ENCODE data around the gene RELN. TPM values are rescaled to one million over a fixed set of nuclear protein-coding genes. Genes with fewer than 3 reads are reported as not detected.

Gene RELN
- total RNA-seq, 6 donors from 2014 or later: 1.1 to 3.6 (median 2.6) TPM; not detected in 1

GRCh38 chr7:103870664-103871063 is 118.8 kb downstream of the RELN start:
- Histone ChIP-seq H3K27ac (no peak overlapping the region), H3K4me3 (no peak overlapping the region), H3K27me3 (no peaks in the 10 kb centered on the region), H3K36me3 (no peaks in the 10 kb centered on the region), H3K9me3 (no peaks in the 10 kb centered on the region), H3K4me1 (no peaks in the 10 kb centered on the region)
- TF ChIP-seq POLR2AphosphoS5 (IDR thresholded peaks at IDR 0.05): no peak
- TF ChIP-seq POLR2A (IDR thresholded peaks at IDR 0.05): no peak
- TF ChIP-seq EP300 (IDR thresholded peaks at IDR 0.05): no peak
- TF ChIP-seq CTCF (IDR thresholded peaks at IDR 0.05): no peak
- DNase-seq: no peak
- ATAC-seq (ENCODE audit: low FRiP score in 2 of 2): no peak
- WGBS, 2 donors: 59 to 80% methylated on average over 3 of the region's 3 CpGs

DNA sequence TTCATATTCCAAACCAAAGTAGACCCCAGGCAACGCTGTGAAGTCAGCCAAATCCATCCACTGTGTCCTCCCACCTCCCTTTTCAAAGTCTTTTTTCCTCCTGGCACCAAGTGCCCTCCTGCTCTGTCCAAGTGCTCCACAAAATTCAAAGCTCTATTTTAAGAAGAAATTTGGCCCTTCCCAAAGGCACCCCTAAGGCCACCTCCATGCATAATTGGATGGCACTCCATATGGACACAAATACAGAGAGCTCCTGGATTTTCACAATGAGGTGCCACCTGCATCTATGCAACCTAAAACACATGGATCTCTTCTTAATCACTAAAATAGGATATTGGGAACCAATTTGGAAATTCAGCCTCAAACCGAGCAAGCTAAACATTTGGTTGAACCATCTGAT is 121.6 kb downstream of the RELN start:
- no peak for DNase-seq
- H3K27me3 ChIP-seq: no peaks in the 10 kb centered on the region
- no peak overlapping the region for H3K4me3 ChIP-seq
- H3K4me1 ChIP-seq: no peaks in the 10 kb centered on the region
- ATAC-seq (ENCODE audit: low FRiP score in 2 of 2): no peak
- no peak overlapping the region for H3K27ac ChIP-seq
- 76 to 77% methylated on average over 2 of the region's 2 CpGs for WGBS, 2 donors
- H3K9me3 ChIP-seq: no peaks in the 10 kb centered on the region
- H3K36me3 ChIP-seq: no peaks in the 10 kb centered on the region
- TF ChIP-seq POLR2AphosphoS5 (IDR thresholded peaks at IDR 0.05): no peak
- TF ChIP-seq EP300 (IDR thresholded peaks at IDR 0.05): no peak
- TF ChIP-seq POLR2A (IDR thresholded peaks at IDR 0.05): no peak
- TF ChIP-seq CTCF (IDR thresholded peaks at IDR 0.05): no peak

DNA sequence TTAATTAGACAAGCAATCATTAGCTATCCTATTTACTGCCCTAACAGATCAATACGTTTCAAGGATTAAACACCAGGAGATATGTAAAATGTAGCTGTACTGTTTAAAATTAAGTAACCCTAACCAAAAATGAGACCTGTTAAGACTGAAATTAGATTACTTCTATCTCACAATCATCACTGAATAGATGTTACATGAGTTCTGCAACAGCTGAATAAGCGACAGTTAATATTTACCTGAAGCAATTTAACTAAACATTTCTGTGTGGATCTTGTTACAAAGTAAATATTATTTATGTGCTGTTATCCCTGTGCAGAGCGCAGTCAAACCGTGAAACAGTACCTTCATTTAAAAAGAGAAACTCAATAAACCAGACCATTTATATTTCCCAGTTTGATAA is 122.5 kb downstream of the RELN start:
- Histone ChIP-seq H3K36me3 (no peaks in the 10 kb centered on the region), H3K27me3 (no peaks in the 10 kb centered on the region), H3K27ac (no peak overlapping the region), H3K9me3 (no peaks in the 10 kb centered on the region), H3K4me3 (no peak overlapping the region), H3K4me1 (no peaks in the 10 kb centered on the region)
- TF ChIP-seq POLR2A (IDR thresholded peaks at IDR 0.05) (no peak), POLR2AphosphoS5 (IDR thresholded peaks at IDR 0.05) (no peak), CTCF (IDR thresholded peaks at IDR 0.05) (no peak), EP300 (IDR thresholded peaks at IDR 0.05) (no peak)
- ATAC-seq (ENCODE audit: low FRiP score in 2 of 2) (no peak), DNase-seq (no peak)
- WGBS, 2 donors: 50 to 63% methylated on average over 4 of the region's 4 CpGs

- TF ChIP-seq POLR2A (IDR thresholded peaks at IDR 0.05) (no peak), CTCF (IDR thresholded peaks at IDR 0.05) (no peak), POLR2AphosphoS5 (IDR thresholded peaks at IDR 0.05) (no peak)
- Histone ChIP-seq H3K4me3 (no peak overlapping the region), H3K36me3 (no peaks in the 10 kb centered on the region), H3K4me1 (no peaks in the 10 kb centered on the region), H3K27ac (no peak overlapping the region), H3K27me3 (no peaks in the 10 kb centered on the region), H3K9me3 (no peaks in the 10 kb centered on the region)
- ATAC-seq (ENCODE audit: low FRiP score in 2 of 2): no peak
- no peak for DNase-seq
- WGBS, 2 donors: 80 to 85% methylated on average over 5 of the region's 5 CpGs
Observed at GRCh38 chr7:103865442-103865841, 124.0 kb downstream of the RELN start.

- DNase-seq: no peak
- no peaks in the 10 kb centered on the region for H3K9me3 ChIP-seq
- no peak overlapping the region for H3K27ac ChIP-seq
- H3K27me3 ChIP-seq: no peaks in the 10 kb centered on the region
- H3K36me3 ChIP-seq: no peaks in the 10 kb centered on the region
- WGBS, 2 donors: 61 to 80% methylated on average over 4 of the region's 4 CpGs
- no peaks in the 10 kb centered on the region for H3K4me1 ChIP-seq
- H3K4me3 ChIP-seq: no peak overlapping the region
- ATAC-seq (ENCODE audit: low FRiP score in 2 of 2): no peak
- TF ChIP-seq EP300 (IDR thresholded peaks at IDR 0.05) (no peak), POLR2A (IDR thresholded peaks at IDR 0.05) (no peak), POLR2AphosphoS5 (IDR thresholded peaks at IDR 0.05) (no peak), CTCF (IDR thresholded peaks at IDR 0.05) (no peak)
Observed at GRCh38 chr7:103862302-103863035, 127.0 kb downstream of the RELN start.
